ENCODE measurements around the gene BACE2. TPM values are rescaled to one million over a fixed set of nuclear protein-coding genes. Genes with fewer than 3 reads are reported as not detected.

BACE2 gene
- total and polyA plus RNA-seq, 2 of the 4 experiments (the other 2 are of a cell fraction): 17.0 to 35.5 TPM

DNA sequence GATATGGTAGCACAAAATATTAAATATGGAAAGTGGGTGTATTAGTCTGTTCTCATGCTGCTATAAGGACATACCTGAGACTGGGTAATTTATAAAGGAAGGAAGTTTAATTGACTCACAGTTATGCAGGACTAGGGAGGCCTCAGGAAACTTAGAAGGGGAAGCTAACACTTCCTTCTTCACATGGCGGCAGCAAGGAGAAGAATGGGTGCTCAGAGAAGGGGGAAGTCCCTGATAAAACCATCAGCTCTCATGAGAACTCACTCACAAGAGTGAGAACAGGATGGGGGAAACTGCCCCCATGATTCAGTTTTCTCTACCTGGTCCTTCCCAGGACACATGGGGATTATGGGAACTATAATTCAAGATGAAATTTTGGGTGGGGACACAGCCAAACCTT, 15.8 kb upstream of the BACE2 start:
- H3K4me1 ChIP-seq (ENCODE audit: control insufficient read depth, insufficient read depth, low read length): no peaks in the 10 kb centered on the region
- no peak overlapping the region for H2AFZ ChIP-seq (replicated peaks; ENCODE audit: low read length, poor library complexity)
- no peak overlapping the region for H2BK120ac ChIP-seq (ENCODE audit: low read depth, low read length)
- no peaks in the 10 kb centered on the region; the same call in 1 of the 2 replicates for H3K9me1 ChIP-seq (ENCODE audit: insufficient read depth, low read length)
- H4K91ac ChIP-seq (ENCODE audit: insufficient read depth, low read depth, low read length): no peak overlapping the region
- no peak overlapping the region for H3K9ac ChIP-seq (ENCODE audit: low read depth, low read length)
- H3K27ac ChIP-seq (ENCODE audit: insufficient read depth, low read length): no peak overlapping the region
- TF ChIP-seq SMC3 (IDR thresholded peaks at IDR 0.05; ENCODE audit: low read depth, low read length): no peak
- TF ChIP-seq RCOR1 (IDR thresholded peaks at IDR 0.05; ENCODE audit: insufficient replicate concordance, low read length): no peak
- TF ChIP-seq, protein P1, sequence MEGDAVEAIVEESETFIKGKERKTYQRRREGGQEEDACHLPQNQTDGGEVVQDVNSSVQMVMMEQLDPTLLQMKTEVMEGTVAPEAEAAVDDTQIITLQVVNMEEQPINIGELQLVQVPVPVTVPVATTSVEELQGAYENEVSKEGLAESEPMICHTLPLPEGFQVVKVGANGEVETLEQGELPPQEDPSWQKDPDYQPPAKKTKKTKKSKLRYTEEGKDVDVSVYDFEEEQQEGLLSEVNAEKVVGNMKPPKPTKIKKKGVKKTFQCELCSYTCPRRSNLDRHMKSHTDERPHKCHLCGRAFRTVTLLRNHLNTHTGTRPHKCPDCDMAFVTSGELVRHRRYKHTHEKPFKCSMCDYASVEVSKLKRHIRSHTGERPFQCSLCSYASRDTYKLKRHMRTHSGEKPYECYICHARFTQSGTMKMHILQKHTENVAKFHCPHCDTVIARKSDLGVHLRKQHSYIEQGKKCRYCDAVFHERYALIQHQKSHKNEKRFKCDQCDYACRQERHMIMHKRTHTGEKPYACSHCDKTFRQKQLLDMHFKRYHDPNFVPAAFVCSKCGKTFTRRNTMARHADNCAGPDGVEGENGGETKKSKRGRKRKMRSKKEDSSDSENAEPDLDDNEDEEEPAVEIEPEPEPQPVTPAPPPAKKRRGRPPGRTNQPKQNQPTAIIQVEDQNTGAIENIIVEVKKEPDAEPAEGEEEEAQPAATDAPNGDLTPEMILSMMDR (conservative IDR thresholded peaks at IDR 0.05; ENCODE audit: low read depth, low read length): no peak
- no peak for TF ChIP-seq BHLHE40 (IDR thresholded peaks at IDR 0.05; ENCODE audit: low read depth, low read length)
- no peak for TF ChIP-seq MXI1 (IDR thresholded peaks at IDR 0.05; ENCODE audit: borderline replicate concordance, low read depth, low read length)
- TF ChIP-seq CHD1 (IDR thresholded peaks at IDR 0.05; ENCODE audit: low read depth, low read length): no peak
- no peak for TF ChIP-seq RFX5 (IDR thresholded peaks at IDR 0.05; ENCODE audit: low read depth, low read length)
- no peak for TF ChIP-seq MAFK (IDR thresholded peaks at IDR 0.05; ENCODE audit: low read depth, low read length)
- no peak for TF ChIP-seq POLR2A (IDR thresholded peaks at IDR 0.05; ENCODE audit: low read depth, low read length)
- TF ChIP-seq, protein P2, sequence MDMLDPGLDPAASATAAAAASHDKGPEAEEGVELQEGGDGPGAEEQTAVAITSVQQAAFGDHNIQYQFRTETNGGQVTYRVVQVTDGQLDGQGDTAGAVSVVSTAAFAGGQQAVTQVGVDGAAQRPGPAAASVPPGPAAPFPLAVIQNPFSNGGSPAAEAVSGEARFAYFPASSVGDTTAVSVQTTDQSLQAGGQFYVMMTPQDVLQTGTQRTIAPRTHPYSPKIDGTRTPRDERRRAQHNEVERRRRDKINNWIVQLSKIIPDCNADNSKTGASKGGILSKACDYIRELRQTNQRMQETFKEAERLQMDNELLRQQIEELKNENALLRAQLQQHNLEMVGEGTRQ (IDR thresholded peaks at IDR 0.05; ENCODE audit: low read depth, low read length): no peak
- TF ChIP-seq RAD21 (IDR thresholded peaks at IDR 0.05; ENCODE audit: low read length): no peak
- no peak for TF ChIP-seq CEBPB (IDR thresholded peaks at IDR 0.05; ENCODE audit: low read depth, low read length)
- TF ChIP-seq, protein P3, sequence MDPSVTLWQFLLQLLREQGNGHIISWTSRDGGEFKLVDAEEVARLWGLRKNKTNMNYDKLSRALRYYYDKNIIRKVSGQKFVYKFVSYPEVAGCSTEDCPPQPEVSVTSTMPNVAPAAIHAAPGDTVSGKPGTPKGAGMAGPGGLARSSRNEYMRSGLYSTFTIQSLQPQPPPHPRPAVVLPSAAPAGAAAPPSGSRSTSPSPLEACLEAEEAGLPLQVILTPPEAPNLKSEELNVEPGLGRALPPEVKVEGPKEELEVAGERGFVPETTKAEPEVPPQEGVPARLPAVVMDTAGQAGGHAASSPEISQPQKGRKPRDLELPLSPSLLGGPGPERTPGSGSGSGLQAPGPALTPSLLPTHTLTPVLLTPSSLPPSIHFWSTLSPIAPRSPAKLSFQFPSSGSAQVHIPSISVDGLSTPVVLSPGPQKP (IDR thresholded peaks at IDR 0.05; ENCODE audit: borderline replicate concordance, low read depth, low read length): no peak
- TF ChIP-seq NFE2L2 (IDR thresholded peaks at IDR 0.05; ENCODE audit: low read depth, low read length): no peak
- TF ChIP-seq MAZ (IDR thresholded peaks at IDR 0.05; ENCODE audit: borderline replicate concordance, low read depth, low read length): no peak
- no peak for TF ChIP-seq FOS (IDR thresholded peaks at IDR 0.05; ENCODE audit: low read depth, low read length)
- DNase-seq (no peak), ATAC-seq (ENCODE audit: low read depth) (no peak)
- H2AK5ac ChIP-seq (ENCODE audit: low read depth, low read length): no peak overlapping the region
- POLR2A ChIA-PET (ENCODE audit: unreplicated experiment): no interaction called here
- no peak overlapping the region for H4K8ac ChIP-seq (ENCODE audit: low read depth in 2 of 2, low read length in 2 of 2)
- H3K79me1 ChIP-seq (ENCODE audit: low read depth in 1 of 2, low read length in 2 of 2): no peaks in the 10 kb centered on the region
- no peak overlapping the region for H3K4me2 ChIP-seq (ENCODE audit: low read depth, low read length)
- intact Hi-C loops (cut with micrococcal nuclease) (no loop called here), dilution Hi-C loops (cut with HindIII; ENCODE audit: low sequenced_read_pairs, unreplicated experiment) (no loop called here), in situ Hi-C loops (cut with MboI; ENCODE audit: low sequenced_read_pairs) (loop anchor here (25.0 kb wide), 1 partner anchor 385 kb away; no protein-coding TSS in a partner anchor)
- H3K23ac ChIP-seq (ENCODE audit: low read depth, low read length): no peak overlapping the region
- no peaks in the 10 kb centered on the region for H3K36me3 ChIP-seq (ENCODE audit: control insufficient read depth, insufficient read depth, low read length)
- CTCF ChIA-PET: no interaction called here
- no peak overlapping the region for H2AK9ac ChIP-seq (replicated peaks; ENCODE audit: low read depth, low read length, poor library complexity)
- H4K20me1 ChIP-seq (ENCODE audit: insufficient read depth, low read length): no peaks in the 10 kb centered on the region
- no peak overlapping the region for H3K4me3 ChIP-seq (ENCODE audit: insufficient read depth, low read depth, low read length)
- no TSS peak for BruUV-seq (replicated peaks)
- no peak overlapping the region for H2BK15ac ChIP-seq (ENCODE audit: low read depth, low read length)
- H4K5ac ChIP-seq (ENCODE audit: low read depth, low read length): no peak overlapping the region
- no peak overlapping the region for H3K14ac ChIP-seq (replicated peaks; ENCODE audit: low read depth, low read length)
- H2BK20ac ChIP-seq (ENCODE audit: low read depth, low read length): no peak overlapping the region
- H3K56ac ChIP-seq (ENCODE audit: extremely low read depth, insufficient read depth, low read length): no peak overlapping the region
- no peaks in the 10 kb centered on the region for H3K9me3 ChIP-seq (ENCODE audit: control insufficient read depth, insufficient read depth, low read length)
- H3K4ac ChIP-seq (ENCODE audit: low read depth, low read length): no peak overlapping the region
- WGBS, 2 experiments (ENCODE audit: extremely low coverage in 2 of 2, insufficient read length in 1 of 2): no CpG with 5 or more reads among the region's 1 CpG
- H3K27me3 ChIP-seq (ENCODE audit: control insufficient read depth, insufficient read depth, low read length): peaks cover 2% of the 10 kb centered on the region; the same call in 1 of the 2 replicates
- no peak overlapping the region for H3K18ac ChIP-seq (ENCODE audit: low read depth, low read length)
- no peak overlapping the region for H2BK5ac ChIP-seq (ENCODE audit: low read depth, low read length, poor library complexity, severe bottlenecking)

All from IMR-90 (cell line).